GM12878 (cell line): Measurements from ENCODE around the gene SIGLEC10. TPM values are rescaled to one million over a fixed set of nuclear protein-coding genes. Genes with fewer than 3 reads are reported as not detected.
A peak's percentile ranks its signal among the peaks of the same experiment; 100 is the strongest.

Experiments used
- CHD2 ChIP-seq: IDR thresholded peaks from 2 replicates; pipeline ENCODE4 v1.6.1; 2011; ENCODE audit warnings: low read depth, low read length, improper control_type of control experiment, borderline replicate concordance
- CUX1 ChIP-seq: IDR thresholded peaks from 2 replicates; pipeline ENCODE4 v1.6.1; 2012; ENCODE audit warnings: improper control_type of control experiment, low read depth, low read length; ENCODE audit not compliant: insufficient replicate concordance
- ELK1 ChIP-seq: IDR thresholded peaks from 2 replicates; pipeline ENCODE4 v1.6.1; 2012; ENCODE audit warnings: low read depth, low read length, improper control_type of control experiment
- ETV6 ChIP-seq, 2 experiments: fragments of 450-650 bp in 1 of 2; IDR thresholded peaks in 1 of 2; conservative IDR thresholded peaks in 1 of 2; 2 replicates each; pipeline ENCODE4 v1.6.1; 2014; ENCODE audit warnings: antibody characterized with exemption in 1 of 2, borderline replicate concordance in 1 of 2, low read depth in 1 of 2, mild to moderate bottlenecking in 1 of 2, moderate library complexity in 1 of 2
- GATAD2B ChIP-seq: fragments of 450-650 bp; conservative IDR thresholded peaks from 2 replicates; pipeline ENCODE4 v1.6.1; 2017; ENCODE audit warnings: low read depth, mild to moderate bottlenecking, moderate library complexity
- HDAC2 ChIP-seq: fragments of 200-600 bp; sonication (generic); IDR thresholded peaks from 2 replicates; pipeline ENCODE4 v1.6.1; 2017
- HDAC6 ChIP-seq: fragments of 200-600 bp; sonication (generic); IDR thresholded peaks from one replicate; pipeline ENCODE4 v1.8.0; 2017; ENCODE audit warnings: antibody characterized with exemption; ENCODE audit not compliant: unreplicated experiment
- JUND ChIP-seq: IDR thresholded peaks from 2 replicates; pipeline ENCODE4 v1.6.1; 2012; ENCODE audit warnings: low read depth, mild to moderate bottlenecking, low read length, improper control_type of control experiment, moderate library complexity
- KLF5 ChIP-seq: fragments of 450-650 bp; IDR thresholded peaks from 2 replicates; pipeline ENCODE4 v1.6.1; 2014; ENCODE audit warnings: mild to moderate bottlenecking; ENCODE audit not compliant: partially characterized antibody
- LARP7 ChIP-seq: fragments of 450-650 bp; IDR thresholded peaks from 2 replicates; pipeline ENCODE4 v1.6.1; 2017; ENCODE audit warnings: mild to moderate bottlenecking
- NFYB ChIP-seq: IDR thresholded peaks from 2 replicates; pipeline ENCODE4 v1.6.1; 2011; ENCODE audit warnings: low read depth, mild to moderate bottlenecking, low read length, improper control_type of control experiment, moderate library complexity; ENCODE audit not compliant: insufficient read depth
- NRF1 ChIP-seq: conservative IDR thresholded peaks from 2 replicates; pipeline ENCODE4 v1.6.1; 2011; ENCODE audit warnings: mild to moderate bottlenecking, low read depth, low read length, improper control_type of control experiment
- RCOR1 ChIP-seq: conservative IDR thresholded peaks from 2 replicates; pipeline ENCODE4 v1.6.1; 2012; ENCODE audit warnings: low read depth, low read length, improper control_type of control experiment
- RFX5 ChIP-seq: IDR thresholded peaks from 2 replicates; pipeline ENCODE4 v1.6.1; 2011; ENCODE audit warnings: low read depth, low read length, improper control_type of control experiment
- SIX5 ChIP-seq: IDR thresholded peaks from 2 replicates; pipeline ENCODE4 v1.6.1; 2011; ENCODE audit warnings: mild to moderate bottlenecking, low read depth, low read length, moderate library complexity; ENCODE audit not compliant: severe bottlenecking
- SPI1 ChIP-seq: IDR thresholded peaks from 2 replicates; pipeline ENCODE4 v1.6.1; 2011; ENCODE audit warnings: low read depth, mild to moderate bottlenecking, low read length, moderate library complexity, borderline replicate concordance; ENCODE audit not compliant: insufficient read depth
- TARDBP ChIP-seq: IDR thresholded peaks from 2 replicates; pipeline ENCODE4 v1.6.1; 2016; ENCODE audit warnings: borderline replicate concordance
- USF1 ChIP-seq: IDR thresholded peaks from 2 replicates; pipeline ENCODE4 v1.6.1; 2011; ENCODE audit warnings: borderline replicate concordance, low read depth, mild to moderate bottlenecking, moderate library complexity, mixed read lengths, low read length; ENCODE audit not compliant: insufficient read depth; ENCODE audit errors: extremely low read length
- YY1 ChIP-seq: IDR thresholded peaks from 2 replicates; pipeline ENCODE4 v1.6.1; 2011; ENCODE audit warnings: low read depth, mild to moderate bottlenecking, low read length
- polyA plus RNA-seq, 11 experiments: library from polyadenylated mRNA; depleted of rRNA in 4 of 11; unstranded in 6 of 11; stranded (reverse) in 5 of 11; fragments of >200 nt; fragmentation: Nextera tagmentation in 4 of 11; fragmentation: Illumina TruSeq in 1 of 11; extraction: Ambion mirVana in 4 of 11; extraction: Trizol in 1 of 11; gene quantifications; 1 replicate in 1 of 11; 2 replicates in 10 of 11; pipeline versions ENCODE4 v1.2.1 to v1.2.3, GENCODE V29; 2011 to 2016; ENCODE audit warnings: inconsistent platforms in 2 of 11, missing spikeins in 2 of 11, low read depth in 1 of 11
- total RNA-seq, 4 experiments: library from RNA; depleted of rRNA in 3 of 4; stranded (reverse); fragments of >200 nt in 3 of 4; fragmentation: Illumina TruSeq in 1 of 4; extraction: Trizol in 1 of 4; gene quantifications; 2 replicates each; pipeline versions ENCODE4 v1.2.1 to v1.2.3, GENCODE V29; 2013 to 2021
- TF ChIP-seq, protein P1 (sequence below): fragments of 450-650 bp; IDR thresholded peaks from 2 replicates; pipeline ENCODE4 v1.6.1; 2017; ENCODE audit warnings: mild to moderate bottlenecking, low read depth, inconsistent platforms; ENCODE audit not compliant: poor library complexity, severe bottlenecking

The SIGLEC10 gene
- total and polyA plus RNA-seq, 10 of the 15 experiments (the other 5 are each of a cell fraction or from before 2014, with no cell fraction given) = 2.3 to 16.8 (median 7.8) TPM

- TF ChIP-seq NFYB (no peak), LARP7 (peak; percentile 65; the same call in 1 of the 2 replicates), ETV6 (conservative IDR thresholded peaks at IDR 0.05 in 1 of 2, IDR thresholded peaks at IDR 0.05 in 1 of 2; ENCODE audit: borderline replicate concordance in 1 of 2, low read depth in 1 of 2) (0 out of 4 replicates have a peak, but pooled peaks of 1 of the 2 experiments have one; percentile 37), CHD2 (0 out of 2 replicates have a peak, but pooled peaks have one; percentile 5), KLF5 (no peak), JUND (no peak), RFX5 (no peak), SPI1 (peak; percentile 86), RCOR1 (0 out of 2 replicates have a peak, but pooled peaks have one; percentile 28), SIX5 (no peak), HDAC6 (no peak), YY1 (0 out of 2 replicates have a peak, but pooled peaks have one; percentile 11), ELK1 (no peak), CUX1 (no peak), GATAD2B (no peak; the same call in 1 of the 2 replicates), HDAC2 (no peak), NRF1 (no peak), USF1 (no peak), TARDBP (no peak)
- TF ChIP-seq, protein P1, sequence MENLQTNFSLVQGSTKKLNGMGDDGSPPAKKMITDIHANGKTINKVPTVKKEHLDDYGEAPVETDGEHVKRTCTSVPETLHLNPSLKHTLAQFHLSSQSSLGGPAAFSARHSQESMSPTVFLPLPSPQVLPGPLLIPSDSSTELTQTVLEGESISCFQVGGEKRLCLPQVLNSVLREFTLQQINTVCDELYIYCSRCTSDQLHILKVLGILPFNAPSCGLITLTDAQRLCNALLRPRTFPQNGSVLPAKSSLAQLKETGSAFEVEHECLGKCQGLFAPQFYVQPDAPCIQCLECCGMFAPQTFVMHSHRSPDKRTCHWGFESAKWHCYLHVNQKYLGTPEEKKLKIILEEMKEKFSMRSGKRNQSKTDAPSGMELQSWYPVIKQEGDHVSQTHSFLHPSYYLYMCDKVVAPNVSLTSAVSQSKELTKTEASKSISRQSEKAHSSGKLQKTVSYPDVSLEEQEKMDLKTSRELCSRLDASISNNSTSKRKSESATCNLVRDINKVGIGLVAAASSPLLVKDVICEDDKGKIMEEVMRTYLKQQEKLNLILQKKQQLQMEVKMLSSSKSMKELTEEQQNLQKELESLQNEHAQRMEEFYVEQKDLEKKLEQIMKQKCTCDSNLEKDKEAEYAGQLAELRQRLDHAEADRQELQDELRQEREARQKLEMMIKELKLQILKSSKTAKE = no peak
These were observed at the start of gene SIGLEC10 (continued) for GRCh38 chr19:51417107-51417809.
